ENCODE data around the gene B3GNT7.
"Not testable (repeated sequence)": the region's sequence is repeated elsewhere in the genome, so short reads cannot be mapped to it uniquely, and the experiment has no call there.

Gene B3GNT7

GRCh38 chr2:231398585-231398984 is 3.1 kb downstream of the B3GNT7 start:
- no peak for DNase-seq (ENCODE audit: low read depth)
- no peak overlapping the region for H3K4me3 ChIP-seq (ENCODE audit: low read depth, low read length)

- no peak overlapping the region for H3K4me3 ChIP-seq (ENCODE audit: low read depth, low read length)
Measured at GRCh38 chr2:231399046-231399852, 3.7 kb downstream of the B3GNT7 start.

GRCh38 chr2:231399853-231400680 is 4.6 kb downstream of the B3GNT7 start:
- no peak for DNase-seq (ENCODE audit: low read depth)
- H3K4me3 ChIP-seq (ENCODE audit: low read depth, low read length): no peak overlapping the region

More at GRCh38 chr2:231399046-231399852, 3.7 kb downstream of the B3GNT7 start:
- no peak for DNase-seq (ENCODE audit: low read depth)

- H3K4me3 ChIP-seq (ENCODE audit: low read depth, low read length); DNase-seq (ENCODE audit: low read depth): not testable (repeated sequence)
Measured at GRCh38 chr2:231400681-231401080, 5.2 kb downstream of the B3GNT7 start.

- not testable (repeated sequence) for H3K4me3 ChIP-seq (ENCODE audit: low read depth, low read length); DNase-seq (ENCODE audit: low read depth)
Measured at GRCh38 chr2:231401101-231401500, 5.6 kb downstream of the B3GNT7 start.

GRCh38 chr2:231403421-231404182 is 8.1 kb downstream of the B3GNT7 start:
- DNase-seq (ENCODE audit: low read depth); H3K4me3 ChIP-seq (ENCODE audit: low read depth, low read length): not testable (repeated sequence)

GRCh38 chr2:231404183-231404578 is 8.7 kb downstream of the B3GNT7 start:
- not testable (repeated sequence) for DNase-seq (ENCODE audit: low read depth)

GRCh38 chr2:231405601-231406367 is 10.3 kb downstream of the B3GNT7 start:
- DNase-seq (ENCODE audit: low read depth); H3K4me3 ChIP-seq (ENCODE audit: low read depth, low read length): not testable (repeated sequence)

More at GRCh38 chr2:231404183-231404578, 8.7 kb downstream of the B3GNT7 start:
- not testable (repeated sequence) for H3K4me3 ChIP-seq (ENCODE audit: low read depth, low read length)

- not testable (repeated sequence) for H3K4me3 ChIP-seq (ENCODE audit: low read depth, low read length); DNase-seq (ENCODE audit: low read depth)
Measured at GRCh38 chr2:231407686-231408085, 12.2 kb downstream of the B3GNT7 start.

- DNase-seq (ENCODE audit: low read depth); H3K4me3 ChIP-seq (ENCODE audit: low read depth, low read length): not testable (repeated sequence)
Measured at GRCh38 chr2:231408304-231408703, 12.8 kb downstream of the B3GNT7 start.

GRCh38 chr2:231409776-231410175 is 14.3 kb downstream of the B3GNT7 start:
- H3K4me3 ChIP-seq (ENCODE audit: low read depth, low read length): no peak overlapping the region
- DNase-seq (ENCODE audit: low read depth): no peak

- H3K4me3 ChIP-seq (ENCODE audit: low read depth, low read length): no peak overlapping the region
- no peak for DNase-seq (ENCODE audit: low read depth)
Measured at GRCh38 chr2:231410293-231411004, 14.9 kb downstream of the B3GNT7 start.

- H3K4me3 ChIP-seq (ENCODE audit: low read depth, low read length): no peak overlapping the region
- no peak for DNase-seq (ENCODE audit: low read depth)
Measured at GRCh38 chr2:231411237-231411636, 15.7 kb downstream of the B3GNT7 start.

- DNase-seq (ENCODE audit: low read depth): peak; percentile 19
- H3K4me3 ChIP-seq (ENCODE audit: low read depth, low read length): peak overlapping the region; percentile 60
Measured at GRCh38 chr2:231411831-231412617, 16.5 kb downstream of the B3GNT7 start.

GRCh38 chr2:231412618-231412963 is 17.1 kb downstream of the B3GNT7 start:
- peak overlapping the region; percentile 60 for H3K4me3 ChIP-seq (ENCODE audit: low read depth, low read length)
- no peak for DNase-seq (ENCODE audit: low read depth)

- no peak overlapping the region for H3K4me3 ChIP-seq (ENCODE audit: low read depth, low read length)
- no peak for DNase-seq (ENCODE audit: low read depth)
Measured at GRCh38 chr2:231413456-231413855, 17.9 kb downstream of the B3GNT7 start.

GRCh38 chr2:231413921-231414476 is 18.5 kb downstream of the B3GNT7 start:
- H3K4me3 ChIP-seq (ENCODE audit: low read depth, low read length): no peak overlapping the region
- DNase-seq (ENCODE audit: low read depth): no peak

Measured in skeletal muscle cell (primary cell).